Ishikawa (cell line): ENCODE data around the gene FAM9A.

Experiments used
- CEBPB ChIP-seq: IDR thresholded peaks from 2 replicates; pipeline ENCODE4 v1.6.1; 2012
- CREB1 ChIP-seq: IDR thresholded peaks from 2 replicates; pipeline ENCODE4 v1.6.1; 2012; ENCODE audit warnings: low read depth
- EGR1 ChIP-seq: IDR thresholded peaks from 2 replicates; pipeline ENCODE4 v1.6.1; 2012
- EP300 ChIP-seq: IDR thresholded peaks from 2 replicates; pipeline ENCODE4 v1.6.1; 2012; ENCODE audit warnings: borderline replicate concordance
- FOXM1 ChIP-seq: IDR thresholded peaks from 2 replicates; pipeline ENCODE4 v1.6.1; 2012; ENCODE audit warnings: low read depth, borderline replicate concordance
- NFIC ChIP-seq: IDR thresholded peaks from 2 replicates; pipeline ENCODE4 v1.6.1; 2012
- RAD21 ChIP-seq: IDR thresholded peaks from 2 replicates; pipeline ENCODE4 v1.6.1; 2012; ENCODE audit warnings: low read depth
- TAF1 ChIP-seq: IDR thresholded peaks from 2 replicates; pipeline ENCODE4 v1.6.1; 2012; ENCODE audit warnings: low read depth, mild to moderate bottlenecking
- TCF12 ChIP-seq: IDR thresholded peaks from 2 replicates; pipeline ENCODE4 v1.6.1; 2012; ENCODE audit warnings: low read depth
- TEAD4 ChIP-seq: IDR thresholded peaks from 2 replicates; pipeline ENCODE4 v1.6.1; 2012
- YY1 ChIP-seq: IDR thresholded peaks from 2 replicates; pipeline ENCODE4 v1.6.1; 2012; ENCODE audit warnings: low read depth
- ZBTB7A ChIP-seq: IDR thresholded peaks from 2 replicates; pipeline ENCODE4 v1.6.1; 2012; ENCODE audit warnings: low read depth
- TF ChIP-seq, protein P1 (sequence below): IDR thresholded peaks from 2 replicates; pipeline ENCODE4 v1.6.1; 2012
- TF ChIP-seq, protein P2 (sequence below): IDR thresholded peaks from 2 replicates; pipeline ENCODE4 v1.6.1; 2012
- TF ChIP-seq, protein P3 (sequence below): IDR thresholded peaks from 2 replicates; pipeline ENCODE4 v1.6.1; 2012; ENCODE audit warnings: low read depth, mild to moderate bottlenecking

The FAM9A gene

DNA sequence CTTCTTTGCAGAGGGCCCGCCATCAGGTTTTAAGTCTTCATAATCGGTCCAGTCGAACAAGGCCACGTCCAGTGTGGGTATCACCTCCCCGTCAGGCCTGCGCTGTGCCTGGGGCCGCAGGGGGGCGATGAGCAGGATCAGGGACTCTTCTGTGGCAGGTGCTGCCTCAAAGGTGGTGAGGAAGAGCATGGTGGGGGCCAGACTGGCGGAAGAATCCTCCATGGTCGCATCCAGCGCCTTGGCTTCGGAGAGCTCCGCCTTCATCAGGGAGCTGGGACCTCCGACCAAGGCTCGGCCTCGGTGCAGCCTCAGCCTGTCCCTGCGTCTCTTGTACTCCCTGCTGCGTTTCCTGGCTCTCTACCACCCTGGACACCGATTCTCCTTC, 17.5 kb downstream of the FAM9A start:
- no peak for TF ChIP-seq TAF1
- TF ChIP-seq, protein P1, sequence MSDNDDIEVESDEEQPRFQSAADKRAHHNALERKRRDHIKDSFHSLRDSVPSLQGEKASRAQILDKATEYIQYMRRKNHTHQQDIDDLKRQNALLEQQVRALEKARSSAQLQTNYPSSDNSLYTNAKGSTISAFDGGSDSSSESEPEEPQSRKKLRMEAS: no peak
- no peak for TF ChIP-seq YY1
- TF ChIP-seq ZBTB7A: no peak
- TF ChIP-seq NFIC: no peak
- TF ChIP-seq CREB1: no peak
- TF ChIP-seq CEBPB: no peak
- TF ChIP-seq TCF12: no peak

DNA sequence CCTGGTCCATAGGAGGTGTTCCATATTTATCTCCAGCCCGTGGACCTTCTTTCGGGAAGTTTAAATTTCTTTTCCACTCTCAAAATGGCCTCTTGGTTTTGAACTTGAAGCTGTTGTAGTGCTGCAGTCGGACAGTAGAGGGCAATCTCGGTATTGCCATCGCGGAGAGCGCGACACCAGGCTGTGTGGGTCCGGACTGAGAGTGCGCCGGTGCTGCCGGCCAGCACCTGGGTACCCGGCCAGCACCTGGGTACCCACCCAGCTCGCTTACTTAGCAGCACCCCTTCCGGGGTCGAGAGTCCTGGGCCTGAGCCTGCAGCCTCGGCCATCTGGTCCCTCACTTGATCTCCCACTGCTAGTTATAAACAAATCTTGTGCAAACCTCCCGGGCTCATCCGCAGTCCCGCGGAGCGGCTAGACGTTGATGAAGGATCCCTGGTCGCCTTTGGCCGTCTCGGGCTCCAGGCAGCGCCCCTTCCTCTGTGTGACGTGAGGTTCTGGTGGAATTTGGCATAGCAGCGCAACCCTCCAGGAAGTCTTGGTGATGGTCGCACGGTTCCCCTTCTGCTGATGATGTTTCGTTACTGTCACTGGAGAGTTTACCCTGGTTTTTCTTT, 18.0 kb downstream of the FAM9A start:
- TF ChIP-seq TCF12: no peak
- peak; percentile 42; the same call in 1 of the 2 replicates for TF ChIP-seq RAD21

DNA sequence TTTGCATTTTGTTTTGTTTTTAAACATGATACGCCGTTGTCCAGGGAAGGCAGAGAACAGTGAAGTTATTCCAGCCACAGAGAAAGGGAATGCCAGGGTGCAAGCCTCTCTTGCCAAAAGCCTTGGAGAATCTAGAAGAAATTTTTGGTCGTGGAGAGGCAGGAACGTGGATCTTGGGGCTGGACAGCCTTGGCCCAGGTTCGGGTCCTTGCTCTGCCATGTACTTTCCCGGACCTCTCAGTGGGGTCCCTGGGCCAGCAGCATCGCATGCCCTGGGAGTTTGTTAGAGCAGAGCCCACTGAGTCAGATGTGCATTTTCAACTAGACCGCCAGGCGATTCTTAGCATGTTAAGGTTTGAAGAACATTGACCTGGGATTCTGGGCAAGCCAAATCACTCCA, 18.6 kb downstream of the FAM9A start:
- TF ChIP-seq CREB1: no peak
- no peak for TF ChIP-seq YY1
- no peak for TF ChIP-seq NFIC
- TF ChIP-seq EGR1: no peak
- no peak for TF ChIP-seq TAF1
- TF ChIP-seq, protein P2, sequence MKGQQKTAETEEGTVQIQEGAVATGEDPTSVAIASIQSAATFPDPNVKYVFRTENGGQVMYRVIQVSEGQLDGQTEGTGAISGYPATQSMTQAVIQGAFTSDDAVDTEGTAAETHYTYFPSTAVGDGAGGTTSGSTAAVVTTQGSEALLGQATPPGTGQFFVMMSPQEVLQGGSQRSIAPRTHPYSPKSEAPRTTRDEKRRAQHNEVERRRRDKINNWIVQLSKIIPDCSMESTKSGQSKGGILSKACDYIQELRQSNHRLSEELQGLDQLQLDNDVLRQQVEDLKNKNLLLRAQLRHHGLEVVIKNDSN: no peak
- TF ChIP-seq TEAD4: no peak
- no peak for TF ChIP-seq RAD21
- TF ChIP-seq, protein P1: no peak
- TF ChIP-seq, protein P3, sequence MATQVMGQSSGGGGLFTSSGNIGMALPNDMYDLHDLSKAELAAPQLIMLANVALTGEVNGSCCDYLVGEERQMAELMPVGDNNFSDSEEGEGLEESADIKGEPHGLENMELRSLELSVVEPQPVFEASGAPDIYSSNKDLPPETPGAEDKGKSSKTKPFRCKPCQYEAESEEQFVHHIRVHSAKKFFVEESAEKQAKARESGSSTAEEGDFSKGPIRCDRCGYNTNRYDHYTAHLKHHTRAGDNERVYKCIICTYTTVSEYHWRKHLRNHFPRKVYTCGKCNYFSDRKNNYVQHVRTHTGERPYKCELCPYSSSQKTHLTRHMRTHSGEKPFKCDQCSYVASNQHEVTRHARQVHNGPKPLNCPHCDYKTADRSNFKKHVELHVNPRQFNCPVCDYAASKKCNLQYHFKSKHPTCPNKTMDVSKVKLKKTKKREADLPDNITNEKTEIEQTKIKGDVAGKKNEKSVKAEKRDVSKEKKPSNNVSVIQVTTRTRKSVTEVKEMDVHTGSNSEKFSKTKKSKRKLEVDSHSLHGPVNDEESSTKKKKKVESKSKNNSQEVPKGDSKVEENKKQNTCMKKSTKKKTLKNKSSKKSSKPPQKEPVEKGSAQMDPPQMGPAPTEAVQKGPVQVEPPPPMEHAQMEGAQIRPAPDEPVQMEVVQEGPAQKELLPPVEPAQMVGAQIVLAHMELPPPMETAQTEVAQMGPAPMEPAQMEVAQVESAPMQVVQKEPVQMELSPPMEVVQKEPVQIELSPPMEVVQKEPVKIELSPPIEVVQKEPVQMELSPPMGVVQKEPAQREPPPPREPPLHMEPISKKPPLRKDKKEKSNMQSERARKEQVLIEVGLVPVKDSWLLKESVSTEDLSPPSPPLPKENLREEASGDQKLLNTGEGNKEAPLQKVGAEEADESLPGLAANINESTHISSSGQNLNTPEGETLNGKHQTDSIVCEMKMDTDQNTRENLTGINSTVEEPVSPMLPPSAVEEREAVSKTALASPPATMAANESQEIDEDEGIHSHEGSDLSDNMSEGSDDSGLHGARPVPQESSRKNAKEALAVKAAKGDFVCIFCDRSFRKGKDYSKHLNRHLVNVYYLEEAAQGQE: no peak
- TF ChIP-seq TCF12: no peak
- TF ChIP-seq ZBTB7A: no peak
- no peak for TF ChIP-seq CEBPB
- TF ChIP-seq FOXM1: no peak

DNA sequence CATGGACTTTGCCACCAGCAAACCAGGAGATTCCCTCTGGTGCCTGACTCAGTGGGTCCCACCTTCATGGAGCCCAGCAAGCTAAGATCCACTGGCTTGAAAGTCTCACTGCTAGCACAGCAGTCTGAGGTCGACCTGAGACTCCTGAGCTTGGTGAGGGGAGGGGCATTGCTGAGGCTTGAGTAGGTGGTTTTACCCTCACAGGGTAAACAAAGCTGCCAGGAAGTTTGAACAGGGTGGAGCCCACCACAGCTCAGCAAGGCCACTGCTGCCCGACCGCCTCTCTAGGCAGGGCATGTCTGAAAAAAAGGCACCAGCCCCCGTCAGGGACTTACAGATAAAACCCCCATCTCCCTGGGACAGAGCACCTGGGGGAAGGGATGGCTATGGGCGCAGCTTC, 28.1 kb downstream of the FAM9A start:
- TF ChIP-seq EGR1: no peak

DNA sequence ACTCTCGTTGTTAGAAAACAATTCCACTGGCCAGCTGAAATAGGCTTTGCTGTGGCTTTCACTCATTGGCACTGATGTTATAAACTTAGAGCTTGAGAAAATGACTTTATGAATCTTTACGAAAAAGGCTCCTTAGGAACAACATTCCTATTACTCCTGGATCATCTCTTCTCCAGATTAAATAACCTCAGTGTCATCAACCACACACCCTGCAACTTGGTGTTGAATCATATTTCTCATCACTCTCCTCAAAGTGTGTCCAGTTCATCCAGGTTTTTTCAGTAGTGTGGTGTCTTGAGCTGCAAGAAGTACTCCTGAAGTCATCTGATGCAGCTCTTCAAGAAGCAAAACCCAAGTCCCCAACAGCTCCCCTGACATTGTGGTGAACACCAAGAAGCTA, 41.2 kb downstream of the FAM9A start:
- TF ChIP-seq NFIC: no peak
- TF ChIP-seq, protein P2: no peak
- no peak for TF ChIP-seq TCF12
- no peak for TF ChIP-seq CREB1
- no peak for TF ChIP-seq TAF1
- TF ChIP-seq TEAD4: no peak
- no peak for TF ChIP-seq FOXM1
- no peak for TF ChIP-seq EGR1
- no peak for TF ChIP-seq EP300
- no peak for TF ChIP-seq CEBPB
- no peak for TF ChIP-seq YY1
- TF ChIP-seq, protein P1: no peak
- TF ChIP-seq ZBTB7A: no peak
- TF ChIP-seq RAD21: no peak
- TF ChIP-seq, protein P3: no peak

DNA sequence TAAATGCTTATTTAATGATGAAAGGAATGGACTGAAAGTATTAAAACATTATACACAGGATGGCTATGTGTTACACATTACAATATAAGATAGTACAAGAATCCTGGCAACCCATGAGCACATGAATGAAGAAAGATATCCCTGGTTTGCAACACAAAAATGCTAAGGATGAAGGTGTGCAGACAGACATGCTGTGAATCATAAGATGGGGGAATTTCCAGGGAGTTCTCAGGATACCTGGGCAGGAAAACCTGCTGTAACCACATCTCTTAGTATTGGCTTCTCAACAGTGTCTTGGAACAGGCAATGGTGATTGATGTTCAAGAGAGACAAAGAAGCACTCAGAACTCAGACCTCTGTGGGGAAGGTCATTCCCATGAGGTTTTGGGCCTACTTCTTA, 45.4 kb downstream of the FAM9A start:
- TF ChIP-seq, protein P2: no peak
- TF ChIP-seq TAF1 (no peak), NFIC (no peak), FOXM1 (no peak), TEAD4 (no peak), EP300 (no peak), YY1 (no peak), CREB1 (no peak)
- TF ChIP-seq, protein P1: no peak
- TF ChIP-seq, protein P3: no peak
